AG09319 (cell line): ENCODE results near the gene AQP2.

ENCODE experiments used
- DNase-seq: peaks from one replicate; pipeline ENCODE4 v3.0.0-alpha.2; 2010; ENCODE audit warnings: low read depth; ENCODE audit errors: extremely low read depth
- CTCF ChIP-seq: IDR thresholded peaks from 2 replicates; pipeline ENCODE4 v1.5.1; 2011; ENCODE audit warnings: low read depth, mild to moderate bottlenecking, inconsistent platforms, low read length, moderate library complexity

The AQP2 gene

GRCh38 chr12:49947593-49948226, 2.8 kb upstream of the AQP2 start:
- DNase-seq = no peak
- TF ChIP-seq CTCF = no peak

- no peak for TF ChIP-seq CTCF
- no peak for DNase-seq
These were observed 1.4 kb upstream of the AQP2 start for GRCh38 chr12:49948866-49949845.

- no peak for DNase-seq
- no peak for TF ChIP-seq CTCF
These were observed 671 bp upstream of the AQP2 start for GRCh38 chr12:49949866-49950265.

GRCh38 chr12:49951411-49952240, 1.1 kb downstream of the AQP2 start:
- DNase-seq = no peak
- TF ChIP-seq CTCF = no peak

GRCh38 chr12:49952391-49953055, 2.0 kb downstream of the AQP2 start:
- DNase-seq = no peak
- no peak for TF ChIP-seq CTCF

- TF ChIP-seq CTCF = no peak
- no peak for DNase-seq
These were observed 2.6 kb downstream of the AQP2 start for GRCh38 chr12:49953151-49953550.
